ENCODE measurements around the gene TSPO2. TPM values are rescaled to one million over a fixed set of nuclear protein-coding genes. Genes with fewer than 3 reads are reported as not detected.

Gene TSPO2
- total and polyA plus RNA-seq, 2 of the 13 experiments (the other 11 are each of a cell fraction or from before 2014, with no cell fraction given), result 0.55 TPM; not detected in 1

DNA sequence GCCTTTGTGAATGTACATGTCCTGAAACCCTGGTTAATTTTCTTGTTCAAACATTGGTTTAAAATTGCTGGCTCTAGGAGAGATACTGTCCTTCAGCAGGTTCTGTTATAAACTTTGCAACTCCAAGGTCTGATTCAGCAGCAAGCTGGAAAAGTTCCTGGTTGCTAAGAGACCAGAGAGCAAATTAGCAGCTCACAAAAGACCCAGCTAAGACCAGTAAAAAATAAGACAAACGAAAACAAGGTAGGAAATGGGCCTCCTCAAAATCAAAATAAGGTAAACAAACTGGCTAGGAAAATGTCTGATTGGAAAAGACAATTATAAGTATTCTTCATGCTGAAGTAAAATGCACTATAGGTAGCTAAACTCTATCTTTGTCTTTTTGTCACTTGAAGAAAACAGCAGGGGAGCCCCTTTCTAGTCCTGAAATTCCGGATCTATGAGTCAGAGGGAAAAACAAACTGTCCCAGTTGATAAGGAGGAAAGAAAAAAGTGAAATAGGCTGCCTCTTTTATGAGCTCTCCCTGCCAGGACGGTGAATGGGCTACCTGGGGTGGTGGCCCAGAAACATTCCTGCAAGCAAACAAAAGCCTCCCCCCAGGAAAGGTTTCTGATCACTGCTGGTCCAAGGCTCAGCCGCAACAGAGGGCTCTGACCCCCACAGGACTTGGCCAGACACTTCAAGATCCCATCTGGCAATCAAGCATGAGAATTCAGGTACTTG, 44.9 kb upstream of the TSPO2 start (continued):
- no peak for TF ChIP-seq ZMAT3 (CRISPR knock-in tag; conservative IDR thresholded peaks at IDR 0.05)
- no peak for TF ChIP-seq ZNF292 (CRISPR knock-in tag; IDR thresholded peaks at IDR 0.05; ENCODE audit: borderline replicate concordance, low read depth)
- no peak for TF ChIP-seq ZNF781 (CRISPR knock-in tag; IDR thresholded peaks at IDR 0.05; ENCODE audit: borderline replicate concordance, not compliant biosample characterization)
- TF ChIP-seq RFX3 (CRISPR knock-in tag; IDR thresholded peaks at IDR 0.05), result peak; percentile 75
- no peak for TF ChIP-seq PLRG1 (conservative IDR thresholded peaks at IDR 0.05)
- no peak for TF ChIP-seq TBX3 (IDR thresholded peaks at IDR 0.05; ENCODE audit: borderline replicate concordance)
- TF ChIP-seq, protein P1, sequence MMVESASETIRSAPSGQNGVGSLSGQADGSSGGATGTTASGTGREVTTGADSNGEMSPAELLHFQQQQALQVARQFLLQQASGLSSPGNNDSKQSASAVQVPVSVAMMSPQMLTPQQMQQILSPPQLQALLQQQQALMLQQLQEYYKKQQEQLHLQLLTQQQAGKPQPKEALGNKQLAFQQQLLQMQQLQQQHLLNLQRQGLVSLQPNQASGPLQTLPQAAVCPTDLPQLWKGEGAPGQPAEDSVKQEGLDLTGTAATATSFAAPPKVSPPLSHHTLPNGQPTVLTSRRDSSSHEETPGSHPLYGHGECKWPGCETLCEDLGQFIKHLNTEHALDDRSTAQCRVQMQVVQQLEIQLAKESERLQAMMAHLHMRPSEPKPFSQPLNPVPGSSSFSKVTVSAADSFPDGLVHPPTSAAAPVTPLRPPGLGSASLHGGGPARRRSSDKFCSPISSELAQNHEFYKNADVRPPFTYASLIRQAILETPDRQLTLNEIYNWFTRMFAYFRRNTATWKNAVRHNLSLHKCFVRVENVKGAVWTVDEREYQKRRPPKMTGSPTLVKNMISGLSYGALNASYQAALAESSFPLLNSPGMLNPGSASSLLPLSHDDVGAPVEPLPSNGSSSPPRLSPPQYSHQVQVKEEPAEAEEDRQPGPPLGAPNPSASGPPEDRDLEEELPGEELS (CRISPR knock-in tag; IDR thresholded peaks at IDR 0.05), result peak; percentile 88
- TF ChIP-seq ZNF547 (CRISPR knock-in tag; IDR thresholded peaks at IDR 0.05), result no peak
- TF ChIP-seq, protein P2, sequence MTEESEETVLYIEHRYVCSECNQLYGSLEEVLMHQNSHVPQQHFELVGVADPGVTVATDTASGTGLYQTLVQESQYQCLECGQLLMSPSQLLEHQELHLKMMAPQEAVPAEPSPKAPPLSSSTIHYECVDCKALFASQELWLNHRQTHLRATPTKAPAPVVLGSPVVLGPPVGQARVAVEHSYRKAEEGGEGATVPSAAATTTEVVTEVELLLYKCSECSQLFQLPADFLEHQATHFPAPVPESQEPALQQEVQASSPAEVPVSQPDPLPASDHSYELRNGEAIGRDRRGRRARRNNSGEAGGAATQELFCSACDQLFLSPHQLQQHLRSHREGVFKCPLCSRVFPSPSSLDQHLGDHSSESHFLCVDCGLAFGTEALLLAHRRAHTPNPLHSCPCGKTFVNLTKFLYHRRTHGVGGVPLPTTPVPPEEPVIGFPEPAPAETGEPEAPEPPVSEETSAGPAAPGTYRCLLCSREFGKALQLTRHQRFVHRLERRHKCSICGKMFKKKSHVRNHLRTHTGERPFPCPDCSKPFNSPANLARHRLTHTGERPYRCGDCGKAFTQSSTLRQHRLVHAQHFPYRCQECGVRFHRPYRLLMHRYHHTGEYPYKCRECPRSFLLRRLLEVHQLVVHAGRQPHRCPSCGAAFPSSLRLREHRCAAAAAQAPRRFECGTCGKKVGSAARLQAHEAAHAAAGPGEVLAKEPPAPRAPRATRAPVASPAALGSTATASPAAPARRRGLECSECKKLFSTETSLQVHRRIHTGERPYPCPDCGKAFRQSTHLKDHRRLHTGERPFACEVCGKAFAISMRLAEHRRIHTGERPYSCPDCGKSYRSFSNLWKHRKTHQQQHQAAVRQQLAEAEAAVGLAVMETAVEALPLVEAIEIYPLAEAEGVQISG (CRISPR knock-in tag; IDR thresholded peaks at IDR 0.05), result no peak
- no peak for TF ChIP-seq ZBTB8A (CRISPR knock-in tag; IDR thresholded peaks at IDR 0.05; ENCODE audit: borderline replicate concordance, low read depth)
- no peak for TF ChIP-seq NFRKB (IDR thresholded peaks at IDR 0.05)
- TF ChIP-seq GATAD2A (CRISPR knock-in tag; IDR thresholded peaks at IDR 0.05), result peak; percentile 79
- no peak for TF ChIP-seq SRSF4 (IDR thresholded peaks at IDR 0.05; ENCODE audit: low read depth, low read length, poor library complexity, severe bottlenecking)
- no peak; the same call in 1 of the 2 replicates for TF ChIP-seq ZMYM4 (CRISPR knock-in tag; IDR thresholded peaks at IDR 0.05)
- no peak for TF ChIP-seq ZNF441 (CRISPR knock-in tag; IDR thresholded peaks at IDR 0.05; ENCODE audit: borderline replicate concordance)
- TF ChIP-seq ZNF563 (CRISPR knock-in tag; IDR thresholded peaks at IDR 0.05), result no peak
- TF ChIP-seq GATA4 (IDR thresholded peaks at IDR 0.05; ENCODE audit: borderline replicate concordance, low read depth), result peak; percentile 78; the same call in 1 of the 2 replicates
- peak; percentile 45; the same call in 1 of the 2 replicates for TF ChIP-seq RFXAP (CRISPR knock-in tag; IDR thresholded peaks at IDR 0.05; ENCODE audit: borderline replicate concordance)
- TF ChIP-seq, protein P3, sequence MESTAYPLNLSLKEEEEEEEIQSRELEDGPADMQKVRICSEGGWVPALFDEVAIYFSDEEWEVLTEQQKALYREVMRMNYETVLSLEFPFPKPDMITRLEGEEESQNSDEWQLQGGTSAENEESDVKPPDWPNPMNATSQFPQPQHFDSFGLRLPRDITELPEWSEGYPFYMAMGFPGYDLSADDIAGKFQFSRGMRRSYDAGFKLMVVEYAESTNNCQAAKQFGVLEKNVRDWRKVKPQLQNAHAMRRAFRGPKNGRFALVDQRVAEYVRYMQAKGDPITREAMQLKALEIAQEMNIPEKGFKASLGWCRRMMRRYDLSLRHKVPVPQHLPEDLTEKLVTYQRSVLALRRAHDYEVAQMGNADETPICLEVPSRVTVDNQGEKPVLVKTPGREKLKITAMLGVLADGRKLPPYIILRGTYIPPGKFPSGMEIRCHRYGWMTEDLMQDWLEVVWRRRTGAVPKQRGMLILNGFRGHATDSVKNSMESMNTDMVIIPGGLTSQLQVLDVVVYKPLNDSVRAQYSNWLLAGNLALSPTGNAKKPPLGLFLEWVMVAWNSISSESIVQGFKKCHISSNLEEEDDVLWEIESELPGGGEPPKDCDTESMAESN (CRISPR knock-in tag; conservative IDR thresholded peaks at IDR 0.05), result no peak

All from HepG2 (cell line).